ENCODE results near the gene CREB5.

DNA sequence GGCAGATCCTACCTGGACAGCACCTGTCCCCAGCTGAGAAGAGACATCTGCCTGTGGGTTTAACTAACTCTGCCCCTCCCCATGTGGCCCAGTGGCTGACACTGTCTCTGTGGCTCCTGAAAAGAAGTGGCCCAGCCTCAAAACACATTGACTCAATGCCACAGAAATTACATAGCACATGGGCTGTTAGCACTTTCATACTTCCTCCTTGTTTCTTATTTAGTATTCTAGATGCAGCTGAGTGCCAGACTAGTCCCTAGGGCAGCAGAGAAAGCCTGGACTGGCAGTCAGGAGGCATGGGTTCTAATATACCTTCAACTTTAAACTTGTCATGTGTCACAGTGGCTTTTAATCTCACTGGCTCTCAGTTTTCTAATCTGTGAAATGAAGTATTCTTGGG lies 374.8 kb downstream of the CREB5 start:
- TF ChIP-seq POLR2A (IDR thresholded peaks at IDR 0.05; ENCODE audit: control extremely low read depth in 1 of 2, low read depth in 2 of 2, low read length in 2 of 2) (no peak), EZH2 (IDR thresholded peaks at IDR 0.05; ENCODE audit: low read depth, low read length, severe bottlenecking) (no peak), EP300 (IDR thresholded peaks at IDR 0.05; ENCODE audit: borderline replicate concordance in 1 of 2, low read depth in 2 of 2, low read length in 2 of 2) (no peak), ZNF274 (IDR thresholded peaks at IDR 0.05; ENCODE audit: borderline replicate concordance, extremely low read depth, low read length) (no peak)
